HepG2 (cell line): ENCODE measurements around the gene OAS3. TPM values are rescaled to one million over a fixed set of nuclear protein-coding genes. Genes with fewer than 3 reads are reported as not detected.

Experiments
- ASH2L ChIP-seq: fragments of 300-600, 200-600 bp; sonication (generic); IDR thresholded peaks from 2 replicates; pipeline ENCODE4 v1.7.0; 2017; ENCODE audit warnings: low read depth, mild to moderate bottlenecking, moderate library complexity, mixed read lengths, low read length; ENCODE audit not compliant: insufficient read length
- CCDC6 ChIP-seq: sonication (generic); formaldehyde crosslinking; IDR thresholded peaks from 2 replicates; pipeline ENCODE4 v1.8.1; 2022; ENCODE audit warnings: mild to moderate bottlenecking, missing genetic modification reagents, moderate library complexity
- CSRNP2 ChIP-seq: sonication (generic); formaldehyde crosslinking; conservative IDR thresholded peaks from 2 replicates; pipeline ENCODE4 v1.8.0; 2022; ENCODE audit warnings: low read depth, missing genetic modification reagents
- HMGXB4 ChIP-seq, 2 experiments: sonication (generic) in 1 of 2; formaldehyde crosslinking in 1 of 2; IDR thresholded peaks; 2 replicates each; pipeline versions ENCODE4 v1.4.0 to v1.6.1; 2018 to 2020; ENCODE audit warnings: missing genetic modification reagents in 2 of 2, borderline replicate concordance in 1 of 2, low read depth in 1 of 2, mild to moderate bottlenecking in 1 of 2, missing biosample characterization in 1 of 2
- KLF16 ChIP-seq, 2 experiments: sonication (generic) in 1 of 2; formaldehyde crosslinking in 1 of 2; IDR thresholded peaks; 2 replicates each; pipeline versions ENCODE4 v1.6.1 to v1.8.0; 2016 to 2023; ENCODE audit warnings: missing genetic modification reagents in 2 of 2, missing compliant biosample characterization in 1 of 2
- MXD1 ChIP-seq: sonication (generic); formaldehyde crosslinking; IDR thresholded peaks from 2 replicates; pipeline ENCODE4 v1.4.0; 2020; ENCODE audit warnings: mild to moderate bottlenecking, missing genetic modification reagents
- NFE2L2 ChIP-seq: fragments of 150-350 bp; IDR thresholded peaks from 2 replicates; pipeline ENCODE4 v1.6.1; 2014; ENCODE audit warnings: low read length
- PHF8 ChIP-seq: sonication (generic); formaldehyde crosslinking; IDR thresholded peaks from 2 replicates; pipeline ENCODE4 v1.5.0; 2020; ENCODE audit warnings: missing genetic modification reagents
- TFE3 ChIP-seq: IDR thresholded peaks from 2 replicates; pipeline ENCODE4 v1.6.1; 2016
- ZBTB26 ChIP-seq: IDR thresholded peaks from 2 replicates; pipeline ENCODE4 v1.6.1; 2016; ENCODE audit warnings: missing compliant biosample characterization, missing genetic modification reagents, borderline replicate concordance
- ZBTB34 ChIP-seq: sonication (generic); formaldehyde crosslinking; IDR thresholded peaks from 2 replicates; pipeline ENCODE4 v1.8.0; 2022; ENCODE audit warnings: mild to moderate bottlenecking, missing genetic modification reagents
- ZBTB39 ChIP-seq: sonication (generic); formaldehyde crosslinking; IDR thresholded peaks from 2 replicates; pipeline ENCODE4 v1.5.0; 2020; ENCODE audit warnings: missing genetic modification reagents
- ZEB1 ChIP-seq: IDR thresholded peaks from 2 replicates; pipeline ENCODE4 v1.6.1; 2012; ENCODE audit warnings: mild to moderate bottlenecking, low read depth, inconsistent platforms; ENCODE audit not compliant: insufficient replicate concordance
- ZNF749 ChIP-seq: sonication (generic); formaldehyde crosslinking; IDR thresholded peaks from 2 replicates; pipeline ENCODE4 v1.8.0; 2022; ENCODE audit warnings: mild to moderate bottlenecking, missing genetic modification reagents, moderate library complexity, borderline replicate concordance
- polyA plus RNA-seq, 8 experiments: library from polyadenylated mRNA; depleted of rRNA in 3 of 8; stranded (reverse) in 7 of 8; unstranded in 1 of 8; fragments of >200 nt; fragmentation: Illumina TruSeq in 4 of 8; extraction: Trizol in 4 of 8; gene quantifications; 2 replicates each; pipeline versions ENCODE4 v1.2.1 to v1.2.3, GENCODE V29; 2011 to 2016; ENCODE audit warnings: low read depth in 4 of 8, missing spikeins in 1 of 8, mixed read lengths in 1 of 8; ENCODE audit not compliant: insufficient read depth in 1 of 8
- total RNA-seq, 5 experiments: library from RNA; depleted of rRNA; stranded (reverse); fragments of >200 nt; fragmentation: Illumina TruSeq; extraction: Trizol; gene quantifications; 2 replicates each; pipeline ENCODE4 v1.2.3, GENCODE V29; 2016; ENCODE audit warnings: low read depth in 1 of 5

OAS3 gene
- total and polyA plus RNA-seq, 2 of the 13 experiments (the other 11 are each of a cell fraction or from before 2014, with no cell fraction given) = 4.8 to 10.5 TPM

GRCh38 chr12:112937741-112938719 lies at the start of gene OAS3 (continued):
- TF ChIP-seq ZBTB34 = no peak
- TF ChIP-seq NFE2L2 = no peak
- TF ChIP-seq MXD1 (CRISPR knock-in tag) = no peak
- TF ChIP-seq HMGXB4 (CRISPR knock-in tag; IDR thresholded peaks at IDR 0.05; ENCODE audit: borderline replicate concordance in 1 of 2, low read depth in 1 of 2) = peak in 1 of 2 experiments; percentile 53; a peak in 3 of 4 replicates
- TF ChIP-seq ZBTB39 (CRISPR knock-in tag) = no peak
- TF ChIP-seq TFE3 = no peak
- TF ChIP-seq ZEB1 = no peak
- peak; percentile 83 for TF ChIP-seq PHF8
- no peak for TF ChIP-seq KLF16 (CRISPR knock-in tag; IDR thresholded peaks at IDR 0.05)
- no peak for TF ChIP-seq ZNF749
- no peak for TF ChIP-seq CSRNP2 (CRISPR knock-in tag)
- TF ChIP-seq ZBTB26 = peak; percentile 57; the same call in 1 of the 2 replicates
- peak; percentile 91 for TF ChIP-seq ASH2L
- no peak for TF ChIP-seq CCDC6 (CRISPR knock-in tag)
